Measurements from ENCODE around the gene KHDC4. TPM values are rescaled to one million over a fixed set of nuclear protein-coding genes. Genes with fewer than 3 reads are reported as not detected.

Gene KHDC4
- total and polyA plus RNA-seq, 10 of the 15 experiments (the other 5 are each of a cell fraction or from before 2014, with no cell fraction given), result 11.7 to 109 (median 41.9) TPM

GRCh38 chr1:155877945-155878344 is 56.3 kb downstream of the KHDC4 start:
- WGBS (ENCODE audit: insufficient coverage, insufficient replicate concordance, low lambda C conversion rate, missing lambda C conversion rate), result 42% methylated on average over 2 of the region's 2 CpGs
- POLR2A ChIA-PET, result no interaction called here
- peaks cover 7% of the 10 kb centered on the region for H3K4me1 ChIP-seq (ENCODE audit: control insufficient read depth, insufficient read depth, low read length)

GRCh38 chr1:155873860-155874259 is 60.4 kb downstream of the KHDC4 start:
- Histone ChIP-seq H3K36me3 (ENCODE audit: control insufficient read depth in 2 of 2, insufficient read depth in 2 of 2, low read length in 1 of 2) (no peaks in the 10 kb centered on the region), H4K20me1 (ENCODE audit: control insufficient read depth, insufficient read depth) (no peaks in the 10 kb centered on the region), H3K4me1 (ENCODE audit: control insufficient read depth, insufficient read depth, low read length) (no peaks in the 10 kb centered on the region), H2AFZ (ENCODE audit: control insufficient read depth, low read depth, low read length) (no peak overlapping the region), H3K79me2 (ENCODE audit: control insufficient read depth, insufficient read depth, low read length) (no peaks in the 10 kb centered on the region), H3K4me2 (ENCODE audit: control insufficient read depth, insufficient read depth) (no peak overlapping the region), H3K4me3 (no peak overlapping the region), H3K27ac (ENCODE audit: control insufficient read depth, insufficient read depth) (no peak overlapping the region), H3K9me3 (replicated peaks; ENCODE audit: control insufficient read depth, insufficient read depth, low read length) (no peaks in the 10 kb centered on the region), H3K27me3 (replicated peaks in 1 of 2; ENCODE audit: control insufficient read depth in 2 of 2, insufficient read depth in 2 of 2, low read length in 1 of 2) (no peaks in the 10 kb centered on the region), H3K9ac (ENCODE audit: control insufficient read depth, insufficient read depth, low read length) (no peak overlapping the region)
- intact Hi-C loops (cut with micrococcal nuclease; ENCODE audit: unreplicated experiment), result no loop called here
- ChIA-PET RAD21 (ENCODE audit: unreplicated experiment) (no interaction called here), CTCF (interaction anchor here (0.6 kb wide), 1 partner anchor 107 kb away, joined by 3 read pairs; no protein-coding TSS in a partner anchor), POLR2A (interaction anchor here (0.5 to 1.6 kb wide), 2 partner anchors 14 to 17 kb away, joined by 3 to 5 read pairs; partner anchors contain the start of genes GON4L and SYT11), SMC1A (ENCODE audit: uncharacterized antibody, unreplicated experiment) (interaction anchor here (0.9 to 1.9 kb wide), 2 partner anchors 9 to 14 kb away, joined by 3 to 8 read pairs; partner anchors contain the start of gene SYT11)
- BruUV-seq (replicated peaks), result no TSS peak
- no peak for FAIRE-seq
- no peak for DNase-seq (ENCODE audit: low read depth, low spot score)
- in situ Hi-C loops (cut with MboI), result no loop called here
- WGBS (ENCODE audit: insufficient coverage, insufficient replicate concordance, low lambda C conversion rate, missing lambda C conversion rate), result 91% methylated on average over 9 of the region's 9 CpGs
- no peak for ATAC-seq
- TF ChIP-seq BCLAF1 (IDR thresholded peaks at IDR 0.05) (no peak), BMI1 (IDR thresholded peaks at IDR 0.05; ENCODE audit: borderline replicate concordance) (no peak), SMAD5 (IDR thresholded peaks at IDR 0.05; ENCODE audit: low read depth) (no peak), NR2C1 (IDR thresholded peaks at IDR 0.05) (no peak), TCF3 (IDR thresholded peaks at IDR 0.05; ENCODE audit: borderline replicate concordance, insufficient read depth, low read depth, low read length) (no peak), ASH2L (IDR thresholded peaks at IDR 0.05; ENCODE audit: borderline replicate concordance, low read depth) (no peak), NFYB (IDR thresholded peaks at IDR 0.05; ENCODE audit: insufficient read depth, low read depth, low read length) (no peak), CTCF (IDR thresholded peaks at IDR 0.05 in 2 of 3, conservative IDR thresholded peaks at IDR 0.05 in 1 of 3; ENCODE audit: control insufficient read depth in 2 of 3, extremely low read depth in 1 of 3, insufficient read depth in 1 of 3, low read depth in 3 of 3, low read length in 3 of 3) (no peak)

More at GRCh38 chr1:155877945-155878344, 56.3 kb downstream of the KHDC4 start:
- no peak overlapping the region for H3K27ac ChIP-seq (ENCODE audit: control insufficient read depth, insufficient read depth)
- in situ Hi-C loops (cut with MboI) (no loop called here), intact Hi-C loops (cut with micrococcal nuclease; ENCODE audit: unreplicated experiment) (no loop called here)
- FAIRE-seq, result no peak
- H4K20me1 ChIP-seq (ENCODE audit: control insufficient read depth, insufficient read depth), result no peaks in the 10 kb centered on the region
- no peaks in the 10 kb centered on the region; a peak in 1 of 4 replicates for H3K36me3 ChIP-seq (ENCODE audit: control insufficient read depth in 2 of 2, insufficient read depth in 2 of 2, low read length in 1 of 2)
- H3K4me3 ChIP-seq, result no peak overlapping the region
- DNase-seq (ENCODE audit: low read depth, low spot score), result no peak
- RAD21 ChIA-PET (ENCODE audit: unreplicated experiment), result no interaction called here
- TF ChIP-seq YBX1 (IDR thresholded peaks at IDR 0.05) (no peak), JUND (IDR thresholded peaks at IDR 0.05; ENCODE audit: low read depth, low read length) (no peak), BMI1 (IDR thresholded peaks at IDR 0.05; ENCODE audit: borderline replicate concordance) (no peak), LARP7 (IDR thresholded peaks at IDR 0.05) (no peak)
- TF ChIP-seq, protein P1, sequence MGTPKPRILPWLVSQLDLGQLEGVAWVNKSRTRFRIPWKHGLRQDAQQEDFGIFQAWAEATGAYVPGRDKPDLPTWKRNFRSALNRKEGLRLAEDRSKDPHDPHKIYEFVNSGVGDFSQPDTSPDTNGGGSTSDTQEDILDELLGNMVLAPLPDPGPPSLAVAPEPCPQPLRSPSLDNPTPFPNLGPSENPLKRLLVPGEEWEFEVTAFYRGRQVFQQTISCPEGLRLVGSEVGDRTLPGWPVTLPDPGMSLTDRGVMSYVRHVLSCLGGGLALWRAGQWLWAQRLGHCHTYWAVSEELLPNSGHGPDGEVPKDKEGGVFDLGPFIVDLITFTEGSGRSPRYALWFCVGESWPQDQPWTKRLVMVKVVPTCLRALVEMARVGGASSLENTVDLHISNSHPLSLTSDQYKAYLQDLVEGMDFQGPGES (IDR thresholded peaks at IDR 0.05), result no peak
- no peaks in the 10 kb centered on the region for H3K27me3 ChIP-seq (replicated peaks in 1 of 2; ENCODE audit: control insufficient read depth in 2 of 2, insufficient read depth in 2 of 2, low read length in 1 of 2)
- BruUV-seq (replicated peaks), result no TSS peak
- H3K79me2 ChIP-seq (ENCODE audit: control insufficient read depth, insufficient read depth, low read length), result no peaks in the 10 kb centered on the region
- ATAC-seq, result no peak
- SMC1A ChIA-PET (ENCODE audit: uncharacterized antibody, unreplicated experiment), result interaction anchor here (0.6 to 1.2 kb wide), 4 partner anchors 16 to 518 kb away, joined by 3 to 4 read pairs (median 4); no protein-coding TSS in a partner anchor
- H3K9ac ChIP-seq (ENCODE audit: control insufficient read depth, insufficient read depth, low read length), result no peak overlapping the region
- CTCF ChIA-PET, result interaction anchor here (1.3 to 2.2 kb wide), 3 partner anchors 10 to 16 kb away, joined by 3 to 6 read pairs (median 5); no protein-coding TSS in a partner anchor
- H2AFZ ChIP-seq (ENCODE audit: control insufficient read depth, low read depth, low read length), result no peak overlapping the region
- no peak overlapping the region for H3K4me2 ChIP-seq (ENCODE audit: control insufficient read depth, insufficient read depth)
- no peaks in the 10 kb centered on the region for H3K9me3 ChIP-seq (replicated peaks; ENCODE audit: control insufficient read depth, insufficient read depth, low read length)
